Activated CD4-positive, alpha-beta T cell treated with anti-CD3 and anti-CD28 coated beads for 48 hours (primary cell): ENCODE results near the gene HIP1R.
A peak's percentile ranks its signal among the peaks of the same experiment; 100 is the strongest.
"Not testable (repeated sequence)": the region's sequence is repeated elsewhere in the genome, so short reads cannot be mapped to it uniquely, and the experiment has no call there.

ENCODE experiments used
- DNase-seq: peaks from one replicate; pipeline ENCODE4 v3.0.0-alpha.2; 2020

Gene HIP1R

GRCh38 chr12:122834921-122835749 lies at the start of gene HIP1R:
TSS of gene HIP1R (plus strand) at chr12:122835457. CDS start at chr12:122835551, 94 bp downstream.
- DNase-seq: peak; percentile 61

- no peak for DNase-seq
Observed at GRCh38 chr12:122785503-122785902, 49.8 kb upstream of the HIP1R start.

GRCh38 chr12:122788387-122788786 lies 46.9 kb upstream of the HIP1R start:
- no peak for DNase-seq

GRCh38 chr12:122789637-122790036 lies 45.6 kb upstream of the HIP1R start:
- DNase-seq: no peak

GRCh38 chr12:122790393-122791075 lies 44.7 kb upstream of the HIP1R start:
- DNase-seq: no peak

- DNase-seq: no peak
Observed at GRCh38 chr12:122793685-122794106, 41.6 kb upstream of the HIP1R start.

- no peak for DNase-seq
Observed at GRCh38 chr12:122795807-122796206, 39.5 kb upstream of the HIP1R start.

- DNase-seq: no peak
Observed at GRCh38 chr12:122799641-122800243, 35.5 kb upstream of the HIP1R start.

- no peak for DNase-seq
Observed at GRCh38 chr12:122803937-122804336, 31.3 kb upstream of the HIP1R start.

GRCh38 chr12:122804957-122805356 lies 30.3 kb upstream of the HIP1R start:
- not testable (repeated sequence) for DNase-seq

GRCh38 chr12:122807651-122808050 lies 27.6 kb upstream of the HIP1R start:
- no peak for DNase-seq

- no peak for DNase-seq
Observed at GRCh38 chr12:122811777-122812176, 23.5 kb upstream of the HIP1R start.

GRCh38 chr12:122813310-122813713 lies 21.9 kb upstream of the HIP1R start:
- DNase-seq: no peak

- DNase-seq: no peak
Observed at GRCh38 chr12:122819209-122819785, 16.0 kb upstream of the HIP1R start.

GRCh38 chr12:122820138-122820537 lies 15.1 kb upstream of the HIP1R start:
- no peak for DNase-seq

GRCh38 chr12:122820838-122821271 lies 14.4 kb upstream of the HIP1R start:
- DNase-seq: no peak

GRCh38 chr12:122823429-122823828 lies 11.8 kb upstream of the HIP1R start:
- DNase-seq: no peak

- no peak for DNase-seq
Observed at GRCh38 chr12:122825773-122826724, 9.2 kb upstream of the HIP1R start.

- DNase-seq: no peak
Observed at GRCh38 chr12:122827258-122827657, 8.0 kb upstream of the HIP1R start.

- no peak for DNase-seq
Observed at GRCh38 chr12:122830517-122831214, 4.6 kb upstream of the HIP1R start.

GRCh38 chr12:122834104-122834920 lies 945 bp upstream of the HIP1R start:
- no peak for DNase-seq
